ELF-1 (cell line): Measurements from ENCODE around the gene TRMT11.
A peak's percentile ranks its signal among the peaks of the same experiment; 100 is the strongest.
"Not testable (repeated sequence)": the region's sequence is repeated elsewhere in the genome, so short reads cannot be mapped to it uniquely, and the experiment has no call there.

Experiments used
- DNase-seq: peaks from one replicate; pipeline ENCODE4 v3.0.0-alpha.2; 2016; ENCODE audit warnings: low read depth, low spot score

Gene TRMT11

GRCh38 chr6:125956506-125957390, 29.6 kb upstream of the TRMT11 start, which contains the start of gene HINT3:
Gene HINT3, plus strand, starts transcription at chr6:125956770. Its CDS starts 208 bp downstream, at chr6:125956978.
- DNase-seq: peak; percentile 99

- DNase-seq: no peak
Observed at GRCh38 chr6:125957391-125957693, 29.0 kb upstream of the TRMT11 start.

GRCh38 chr6:125957845-125958244, 28.5 kb upstream of the TRMT11 start:
- DNase-seq: no peak

- no peak for DNase-seq
Observed at GRCh38 chr6:125959041-125959440, 27.3 kb upstream of the TRMT11 start.

GRCh38 chr6:125961117-125961516, 25.2 kb upstream of the TRMT11 start:
- no peak for DNase-seq

- no peak for DNase-seq
Observed at GRCh38 chr6:125962900-125963497, 23.3 kb upstream of the TRMT11 start.

GRCh38 chr6:125963817-125964216, 22.5 kb upstream of the TRMT11 start:
- DNase-seq: no peak

GRCh38 chr6:125966569-125966968, 19.8 kb upstream of the TRMT11 start:
- no peak for DNase-seq

- DNase-seq: no peak
Observed at GRCh38 chr6:125968493-125968892, 17.8 kb upstream of the TRMT11 start.

- no peak for DNase-seq
Observed at GRCh38 chr6:125970760-125971159, 15.6 kb upstream of the TRMT11 start.

- not testable (repeated sequence) for DNase-seq
Observed at GRCh38 chr6:125972478-125972877, 13.9 kb upstream of the TRMT11 start.

- no peak for DNase-seq
Observed at GRCh38 chr6:125974214-125974866, 12.0 kb upstream of the TRMT11 start.

GRCh38 chr6:125979101-125979500, 7.2 kb upstream of the TRMT11 start:
- DNase-seq: no peak

GRCh38 chr6:125981571-125982185, 4.7 kb upstream of the TRMT11 start:
- DNase-seq: no peak

GRCh38 chr6:125983246-125983945, 2.9 kb upstream of the TRMT11 start:
- DNase-seq: no peak

- no peak for DNase-seq
Observed at GRCh38 chr6:125984311-125984710, 2.0 kb upstream of the TRMT11 start.

GRCh38 chr6:125985522-125985921, 818 bp upstream of the TRMT11 start:
- DNase-seq: no peak

- no peak for DNase-seq
Observed at GRCh38 chr6:125985979-125986300, 400 bp upstream of the TRMT11 start.

GRCh38 chr6:125987026-125987617, 782 bp downstream of the TRMT11 start:
- DNase-seq: no peak

- DNase-seq: peak; percentile 13
Observed at GRCh38 chr6:125988280-125988679, 1.9 kb downstream of the TRMT11 start.

- DNase-seq: no peak
Observed at GRCh38 chr6:125989631-125990030, 3.3 kb downstream of the TRMT11 start.
